ENCODE data around the gene AHCYL1.

DNA sequence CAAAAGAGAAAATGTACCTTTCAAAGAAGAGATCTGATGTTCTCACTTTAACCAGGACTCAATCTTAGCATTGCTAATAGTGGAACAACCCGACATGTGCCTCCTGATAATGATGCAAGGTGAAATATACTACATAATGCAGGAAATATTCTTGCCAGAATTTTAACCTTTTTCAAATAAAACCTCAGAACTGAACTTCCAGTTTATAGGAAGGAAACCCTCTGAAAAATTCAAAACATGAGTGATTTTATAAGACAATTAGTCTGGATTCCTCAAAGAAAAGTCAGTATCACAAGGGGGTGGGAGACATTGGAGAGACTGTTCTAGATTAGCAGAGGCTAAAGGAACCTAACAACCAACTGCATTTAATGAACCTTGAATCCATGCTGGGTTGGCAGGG is 18.1 kb downstream of the AHCYL1 start:
- TF ChIP-seq CTCF (IDR thresholded peaks at IDR 0.05) (no peak), POLR2A (IDR thresholded peaks at IDR 0.05) (no peak)
